Choroid plexus epithelial cell (primary cell): Measurements from ENCODE around the gene MYO3A.

Experiments used
- DNase-seq: peaks from one replicate; pipeline ENCODE4 v3.0.0-alpha.2; 2010; ENCODE audit warnings: low read depth
- H3K4me3 ChIP-seq: 2 replicates; pipeline ENCODE4 v1.5.1; 2011; ENCODE audit warnings: low read depth, mild to moderate bottlenecking, control low read depth, low read length, moderate library complexity
- CTCF ChIP-seq: conservative IDR thresholded peaks from 2 replicates; pipeline ENCODE4 v1.5.1; 2011; ENCODE audit warnings: low read depth, mild to moderate bottlenecking, control low read depth, inconsistent platforms, low read length, moderate library complexity

MYO3A gene

GRCh38 chr10:26177341-26177740, 243.3 kb downstream of the MYO3A start:
- DNase-seq: no peak
- no peak overlapping the region for H3K4me3 ChIP-seq
- TF ChIP-seq CTCF: no peak

- no peak for TF ChIP-seq CTCF
- no peak for DNase-seq
- no peak overlapping the region for H3K4me3 ChIP-seq
Measured at GRCh38 chr10:26194275-26194674, 260.2 kb downstream of the MYO3A start.

GRCh38 chr10:26197248-26197647, 263.2 kb downstream of the MYO3A start:
- H3K4me3 ChIP-seq: no peak overlapping the region
- no peak for DNase-seq
- no peak for TF ChIP-seq CTCF

- DNase-seq: no peak
- H3K4me3 ChIP-seq: no peak overlapping the region
- TF ChIP-seq CTCF: no peak
Measured at GRCh38 chr10:26198119-26198518, 264.1 kb downstream of the MYO3A start.

- H3K4me3 ChIP-seq: no peak overlapping the region
- no peak for TF ChIP-seq CTCF
- DNase-seq: no peak
Measured at GRCh38 chr10:26199841-26200240, 265.8 kb downstream of the MYO3A start.

GRCh38 chr10:26205223-26205622, 271.2 kb downstream of the MYO3A start:
- no peak for TF ChIP-seq CTCF
- H3K4me3 ChIP-seq: no peak overlapping the region
- DNase-seq: no peak

GRCh38 chr10:26211781-26212444, 277.9 kb downstream of the MYO3A start:
- DNase-seq: no peak
- no peak for TF ChIP-seq CTCF
- no peak overlapping the region for H3K4me3 ChIP-seq
